HepG2 (cell line): Measurements from ENCODE around the gene FZD4.
"Not testable (repeated sequence)": the region's sequence is repeated elsewhere in the genome, so short reads cannot be mapped to it uniquely, and the experiment has no call there.

Experiments used
- MTA3 ChIP-seq: sonication (generic); formaldehyde crosslinking; IDR thresholded peaks from 2 replicates; pipeline ENCODE4 v1.4.0; 2020; ENCODE audit warnings: missing genetic modification reagents
- MTF1 ChIP-seq: sonication (generic); formaldehyde crosslinking; IDR thresholded peaks from 2 replicates; pipeline ENCODE4 v1.5.0; 2020; ENCODE audit warnings: missing genetic modification reagents
- SRF ChIP-seq: IDR thresholded peaks from 2 replicates; pipeline ENCODE4 v1.6.1; 2011; ENCODE audit warnings: mild to moderate bottlenecking, low read depth, low read length, moderate library complexity
- ZC3H4 ChIP-seq: sonication (generic); formaldehyde crosslinking; IDR thresholded peaks from 2 replicates; pipeline ENCODE4 v1.4.0; 2020; ENCODE audit warnings: missing genetic modification reagents, borderline replicate concordance
- ZNF501 ChIP-seq: sonication (generic); formaldehyde crosslinking; IDR thresholded peaks from 2 replicates; pipeline ENCODE4 v1.5.1; 2020; ENCODE audit warnings: mild to moderate bottlenecking, moderate library complexity, missing genetic modification reagents
- ZNF776 ChIP-seq: sonication (generic); formaldehyde crosslinking; IDR thresholded peaks from 2 replicates; pipeline ENCODE4 v1.4.0; 2020; ENCODE audit warnings: mild to moderate bottlenecking, missing genetic modification reagents
- ZSCAN9 ChIP-seq: IDR thresholded peaks from 2 replicates; pipeline ENCODE4 v1.6.1; 2016; ENCODE audit warnings: borderline replicate concordance
- TF ChIP-seq, protein P1 (sequence below): IDR thresholded peaks from 2 replicates; pipeline ENCODE4 v1.6.1; 2016; ENCODE audit warnings: missing biosample characterization, missing genetic modification reagents, low read depth
- TF ChIP-seq, protein P2 (sequence below): sonication (generic); formaldehyde crosslinking; IDR thresholded peaks from 2 replicates; pipeline ENCODE4 v1.8.0; 2022; ENCODE audit warnings: missing genetic modification reagents, mild to moderate bottlenecking, borderline replicate concordance
- TF ChIP-seq, protein P3 (sequence below): sonication (generic); formaldehyde crosslinking; IDR thresholded peaks from 2 replicates; pipeline ENCODE4 v1.5.1; 2020; ENCODE audit warnings: mild to moderate bottlenecking, missing genetic modification reagents, moderate library complexity
- TF ChIP-seq, protein P4 (sequence below): sonication (generic); formaldehyde crosslinking; IDR thresholded peaks from 2 replicates; pipeline ENCODE4 v1.9.0; 2022; ENCODE audit warnings: low read depth, missing genetic modification reagents

DNA sequence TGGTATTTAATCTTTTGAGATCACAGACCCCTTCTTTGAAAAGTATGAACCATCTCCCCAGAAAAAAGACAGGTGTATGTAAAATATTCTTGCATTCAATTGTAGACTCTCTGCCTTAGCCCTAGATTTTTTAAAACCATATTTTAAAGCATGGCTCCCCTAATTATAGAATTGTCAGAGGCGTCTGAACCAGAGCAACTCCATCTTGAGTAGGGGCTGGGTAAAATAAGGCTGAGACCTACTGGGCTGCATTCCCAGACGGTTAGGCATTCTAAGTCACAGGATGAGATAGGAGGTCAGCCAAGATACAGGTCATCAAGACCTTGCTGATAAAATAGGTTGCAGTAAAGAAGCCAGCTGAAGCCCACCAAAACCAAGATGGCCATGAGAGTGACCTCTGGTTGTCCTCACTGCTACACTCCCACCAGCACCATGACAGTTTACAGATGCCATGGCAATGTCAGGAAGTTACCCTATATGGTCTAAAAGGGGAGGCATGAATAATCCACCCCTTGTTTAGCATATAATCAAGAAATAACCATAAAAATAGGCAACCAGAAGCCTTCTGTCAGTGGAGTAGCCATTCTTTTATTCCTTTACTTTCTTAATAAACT is 17.9 kb downstream of the FZD4 start:
- not testable (repeated sequence) for TF ChIP-seq ZC3H4 (CRISPR knock-in tag); ZNF776; MTF1 (CRISPR knock-in tag); ZNF501 (CRISPR knock-in tag); ZSCAN9 (CRISPR knock-in tag); SRF; MTA3 (CRISPR knock-in tag)
- TF ChIP-seq, protein P1, sequence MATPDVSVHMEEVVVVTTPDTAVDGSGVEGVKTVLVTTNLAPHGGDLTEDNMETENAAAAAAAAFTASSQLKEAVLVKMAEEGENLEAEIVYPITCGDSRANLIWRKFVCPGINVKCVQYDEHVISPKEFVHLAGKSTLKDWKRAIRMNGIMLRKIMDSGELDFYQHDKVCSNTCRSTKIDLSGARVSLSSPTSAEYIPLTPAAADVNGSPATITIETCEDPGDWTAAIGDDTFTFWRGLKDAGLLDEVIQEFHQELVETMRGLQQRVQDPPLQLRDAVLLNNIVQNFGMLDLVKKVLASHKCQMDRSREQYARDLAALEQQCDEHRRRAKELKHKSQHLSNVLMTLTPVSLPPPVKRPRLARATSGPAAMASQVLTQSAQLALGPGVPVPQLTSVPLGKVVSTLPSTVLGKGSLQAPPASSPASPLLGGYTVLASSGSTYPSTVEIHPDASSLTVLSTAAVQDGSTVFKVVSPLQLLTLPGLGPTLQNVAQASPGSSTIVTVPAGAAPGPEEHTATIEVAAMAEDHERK: not testable (repeated sequence)
- TF ChIP-seq, protein P2, sequence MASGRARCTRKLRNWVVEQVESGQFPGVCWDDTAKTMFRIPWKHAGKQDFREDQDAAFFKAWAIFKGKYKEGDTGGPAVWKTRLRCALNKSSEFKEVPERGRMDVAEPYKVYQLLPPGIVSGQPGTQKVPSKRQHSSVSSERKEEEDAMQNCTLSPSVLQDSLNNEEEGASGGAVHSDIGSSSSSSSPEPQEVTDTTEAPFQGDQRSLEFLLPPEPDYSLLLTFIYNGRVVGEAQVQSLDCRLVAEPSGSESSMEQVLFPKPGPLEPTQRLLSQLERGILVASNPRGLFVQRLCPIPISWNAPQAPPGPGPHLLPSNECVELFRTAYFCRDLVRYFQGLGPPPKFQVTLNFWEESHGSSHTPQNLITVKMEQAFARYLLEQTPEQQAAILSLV (CRISPR knock-in tag): not testable (repeated sequence)
- TF ChIP-seq, protein P3, sequence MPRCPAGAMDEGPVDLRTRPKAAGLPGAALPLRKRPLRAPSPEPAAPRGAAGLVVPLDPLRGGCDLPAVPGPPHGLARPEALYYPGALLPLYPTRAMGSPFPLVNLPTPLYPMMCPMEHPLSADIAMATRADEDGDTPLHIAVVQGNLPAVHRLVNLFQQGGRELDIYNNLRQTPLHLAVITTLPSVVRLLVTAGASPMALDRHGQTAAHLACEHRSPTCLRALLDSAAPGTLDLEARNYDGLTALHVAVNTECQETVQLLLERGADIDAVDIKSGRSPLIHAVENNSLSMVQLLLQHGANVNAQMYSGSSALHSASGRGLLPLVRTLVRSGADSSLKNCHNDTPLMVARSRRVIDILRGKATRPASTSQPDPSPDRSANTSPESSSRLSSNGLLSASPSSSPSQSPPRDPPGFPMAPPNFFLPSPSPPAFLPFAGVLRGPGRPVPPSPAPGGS (CRISPR knock-in tag): not testable (repeated sequence)
- TF ChIP-seq, protein P4, sequence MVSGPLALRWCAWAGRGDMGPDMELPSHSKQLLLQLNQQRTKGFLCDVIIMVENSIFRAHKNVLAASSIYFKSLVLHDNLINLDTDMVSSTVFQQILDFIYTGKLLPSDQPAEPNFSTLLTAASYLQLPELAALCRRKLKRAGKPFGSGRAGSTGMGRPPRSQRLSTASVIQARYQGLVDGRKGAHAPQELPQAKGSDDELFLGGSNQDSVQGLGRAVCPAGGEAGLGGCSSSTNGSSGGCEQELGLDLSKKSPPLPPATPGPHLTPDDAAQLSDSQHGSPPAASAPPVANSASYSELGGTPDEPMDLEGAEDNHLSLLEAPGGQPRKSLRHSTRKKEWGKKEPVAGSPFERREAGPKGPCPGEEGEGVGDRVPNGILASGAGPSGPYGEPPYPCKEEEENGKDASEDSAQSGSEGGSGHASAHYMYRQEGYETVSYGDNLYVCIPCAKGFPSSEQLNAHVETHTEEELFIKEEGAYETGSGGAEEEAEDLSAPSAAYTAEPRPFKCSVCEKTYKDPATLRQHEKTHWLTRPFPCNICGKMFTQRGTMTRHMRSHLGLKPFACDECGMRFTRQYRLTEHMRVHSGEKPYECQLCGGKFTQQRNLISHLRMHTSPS (CRISPR knock-in tag): not testable (repeated sequence)
